Astrocyte of the spinal cord (primary cell): Measurements from ENCODE around the gene TNKS1BP1.

Experiments used
- DNase-seq: peaks from one replicate; pipeline ENCODE4 v3.0.0; 2011; ENCODE audit warnings: low read depth, low spot score
- H3K4me3 ChIP-seq: 2 replicates; pipeline ENCODE4 v1.5.1; 2011; ENCODE audit warnings: low read depth, mild to moderate bottlenecking, low read length, moderate library complexity
- CTCF ChIP-seq: IDR thresholded peaks from 2 replicates; pipeline ENCODE4 v1.5.1; 2012; ENCODE audit warnings: low read depth, mild to moderate bottlenecking, low read length, inconsistent platforms
- in situ Hi-C: cut with HindIII; loops from 2 replicates; pipeline ENCODE4 v1.10.0; 2017; ENCODE audit warnings: low sequenced_read_pairs

TNKS1BP1 gene

DNA sequence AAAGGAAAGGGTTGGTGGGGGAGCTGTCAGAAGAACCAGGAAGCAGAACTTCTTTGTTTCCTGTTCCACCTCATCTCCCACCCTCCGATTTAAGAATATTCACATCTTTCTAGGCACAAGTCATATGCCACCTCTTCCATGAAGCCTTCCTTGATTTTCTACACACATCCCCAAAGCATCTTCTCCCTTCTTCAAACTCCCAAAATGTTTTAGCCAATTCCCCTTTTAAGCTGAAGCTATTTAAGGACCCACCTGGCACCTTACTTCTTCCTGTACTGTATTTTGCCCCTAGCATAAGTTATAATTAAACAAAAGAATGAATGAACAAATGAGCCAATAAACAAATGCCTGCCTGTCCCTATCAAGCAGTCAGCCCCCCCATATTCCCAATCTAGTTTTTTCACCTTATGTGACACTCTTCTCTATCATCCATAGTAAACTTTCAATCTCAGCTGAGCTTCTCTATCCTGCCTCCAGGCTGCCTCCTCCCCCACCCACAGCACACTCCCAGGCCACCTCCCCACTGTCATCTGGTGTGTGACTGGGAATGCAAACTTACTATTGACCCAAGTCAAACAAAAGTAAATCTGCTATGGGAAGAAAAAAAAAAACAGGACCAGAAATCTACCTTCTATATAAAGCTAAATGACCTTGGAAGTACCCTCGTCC is 3.9 kb downstream of the TNKS1BP1 start:
- DNase-seq, result no peak
- TF ChIP-seq CTCF, result no peak
- H3K4me3 ChIP-seq, result no peak overlapping the region
- in situ Hi-C loops, result no loop called here

DNA sequence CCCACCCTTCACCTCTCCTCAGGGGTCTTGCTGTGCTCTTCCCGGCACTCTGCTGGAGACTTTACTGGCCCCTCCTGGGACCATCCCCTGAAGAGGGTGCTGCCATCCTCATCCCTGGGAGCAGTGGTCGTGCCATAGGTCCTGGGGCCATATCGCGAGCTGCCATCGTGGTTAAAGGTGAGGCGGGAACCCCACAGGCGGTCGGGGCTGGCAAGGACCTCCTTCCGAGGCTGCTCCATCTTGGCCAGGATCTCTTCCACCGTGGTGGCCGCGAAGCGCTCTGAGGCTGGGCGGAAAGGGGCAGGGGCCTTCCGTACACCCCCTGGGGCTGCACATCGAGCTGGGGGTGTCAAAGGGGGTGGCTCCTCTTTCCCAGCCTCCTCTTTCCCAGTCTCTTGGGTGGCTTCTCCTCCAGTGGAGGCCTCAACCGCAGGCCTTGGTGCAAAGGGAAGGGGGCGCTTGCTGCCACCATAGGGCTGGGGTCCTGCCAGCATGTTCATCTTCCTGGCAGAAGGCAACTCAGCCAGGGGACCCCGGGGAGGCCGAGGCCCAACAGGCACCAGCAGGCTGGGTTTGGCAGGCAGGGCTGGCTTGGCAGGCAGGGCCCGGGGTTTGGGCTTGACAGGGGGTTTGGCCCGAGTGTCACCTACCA is 4.6 kb downstream of the TNKS1BP1 start:
- DNase-seq, result no peak
- H3K4me3 ChIP-seq, result no peak overlapping the region
- in situ Hi-C loops, result no loop called here
- no peak for TF ChIP-seq CTCF

DNA sequence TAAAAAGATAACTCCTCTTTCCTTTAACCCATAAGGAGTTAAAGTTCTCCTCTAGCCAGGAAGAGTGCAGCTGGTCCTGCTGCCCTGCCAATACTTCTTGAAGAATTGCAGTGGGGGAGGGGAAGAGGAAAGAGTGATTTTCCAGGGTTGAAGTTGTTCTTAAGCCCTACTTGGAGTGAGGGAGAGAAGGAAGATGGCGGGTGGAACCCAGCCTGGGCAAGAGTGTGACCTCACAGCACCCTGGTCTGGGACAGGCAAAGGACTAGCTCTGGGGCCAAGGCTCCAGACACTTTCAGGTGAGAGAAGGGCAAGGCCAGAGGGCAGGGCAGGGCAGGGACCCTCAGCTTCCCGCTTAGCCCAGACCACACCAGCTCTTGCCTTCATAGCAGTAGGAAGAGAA is 6.6 kb downstream of the TNKS1BP1 start:
- no peak for DNase-seq
- in situ Hi-C loops, result no loop called here
- H3K4me3 ChIP-seq, result no peak overlapping the region
- no peak for TF ChIP-seq CTCF

DNA sequence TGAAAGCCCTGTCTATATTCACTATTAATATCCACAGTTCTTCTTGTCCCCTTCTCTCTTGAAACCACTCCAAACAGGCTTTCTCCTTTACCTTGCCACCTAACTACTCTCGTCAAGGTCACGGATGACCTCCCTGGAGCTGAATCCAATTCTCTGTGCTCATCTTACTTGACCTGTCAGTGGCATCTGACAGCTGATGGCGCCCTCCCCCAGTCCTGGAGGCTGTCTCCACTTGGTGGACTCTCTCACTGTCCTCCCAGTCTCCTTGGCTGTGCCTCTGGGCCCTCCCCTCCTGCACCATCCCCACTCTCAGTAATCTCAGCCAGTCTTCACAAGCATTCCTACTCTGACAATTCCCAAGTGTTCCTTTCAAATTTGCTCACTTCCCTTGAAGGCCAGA is 8.7 kb downstream of the TNKS1BP1 start:
- in situ Hi-C loops, result no loop called here
- no peak for TF ChIP-seq CTCF
- no peak overlapping the region for H3K4me3 ChIP-seq
- no peak for DNase-seq

GRCh38 chr11:57315491-57315890 is 9.3 kb downstream of the TNKS1BP1 start:
- in situ Hi-C loops, result no loop called here
- H3K4me3 ChIP-seq, result no peak overlapping the region
- TF ChIP-seq CTCF, result no peak
- DNase-seq, result peak; percentile 61

GRCh38 chr11:57314221-57314973 is 10.4 kb downstream of the TNKS1BP1 start:
- H3K4me3 ChIP-seq, result no peak overlapping the region
- no peak for TF ChIP-seq CTCF
- in situ Hi-C loops, result no loop called here
- no peak for DNase-seq
